CD14-positive monocyte (primary cell): ENCODE data around the gene KLHL20. TPM values are rescaled to one million over a fixed set of nuclear protein-coding genes. Genes with fewer than 3 reads are reported as not detected.

Experiments
- DNase-seq, 3 donors: peaks; one replicate each; pipeline ENCODE4 v3.0.0-alpha.2; 2011 to 2022
- H2AFZ ChIP-seq: 2 replicates; pipeline ENCODE4 v1.6.0; 2012; ENCODE audit warnings: mild to moderate bottlenecking, low read depth, low read length, inconsistent platforms; ENCODE audit not compliant: insufficient read depth, poor library complexity, severe bottlenecking
- H3K27ac ChIP-seq, 2 donors: 1 replicate in 1 of 2; 2 replicates in 1 of 2; pipeline ENCODE4 v1.5.1; 2012 to 2013; ENCODE audit warnings: low read length in 2 of 2, control low read depth in 1 of 2, inconsistent platforms in 1 of 2, low read depth in 1 of 2, mild to moderate bottlenecking in 1 of 2
- H3K27me3 ChIP-seq, 2 donors: one replicate each; pipeline versions ENCODE4 v1.6.0 to v1.6.1; 2011 to 2013; ENCODE audit warnings: low read length in 2 of 2; ENCODE audit not compliant: control insufficient read depth in 2 of 2, insufficient read depth in 2 of 2
- H3K36me3 ChIP-seq, 2 donors: replicated peaks in 1 of 2; 1 replicate in 1 of 2; 2 replicates in 1 of 2; pipeline versions ENCODE4 v1.5.1 to v1.6.1; 2012 to 2013; ENCODE audit warnings: low read length in 2 of 2, control low read depth in 1 of 2, inconsistent platforms in 1 of 2, mild to moderate bottlenecking in 1 of 2; ENCODE audit not compliant: insufficient read depth in 2 of 2, control insufficient read depth in 1 of 2
- H3K4me1 ChIP-seq, 2 donors: 1 replicate in 1 of 2; 2 replicates in 1 of 2; pipeline versions ENCODE4 v1.5.1 to v1.6.1; 2012 to 2013; ENCODE audit warnings: low read length in 2 of 2, control low read depth in 1 of 2, inconsistent platforms in 1 of 2, mild to moderate bottlenecking in 1 of 2, moderate library complexity in 1 of 2; ENCODE audit not compliant: insufficient read depth in 2 of 2, control insufficient read depth in 1 of 2
- H3K4me2 ChIP-seq: replicated peaks from 2 replicates; pipeline ENCODE3; 2012; ENCODE audit warnings: low read length, moderate library complexity, mild to moderate bottlenecking; ENCODE audit not compliant: poor library complexity, severe bottlenecking; ENCODE audit errors: extremely low read depth
- H3K4me3 ChIP-seq, 3 experiments: fragments of 200-600 bp in 1 of 3; sonication (generic) in 1 of 3; replicated peaks in 1 of 3; 1 replicate in 2 of 3; 2 replicates in 1 of 3; pipeline ENCODE4 v1.5.1; 2011 to 2013; ENCODE audit warnings: low read length in 3 of 3, mild to moderate bottlenecking in 3 of 3, control low read depth in 2 of 3, low read depth in 2 of 3, inconsistent platforms in 1 of 3, moderate library complexity in 1 of 3
- H3K79me2 ChIP-seq: 2 replicates; pipeline ENCODE4 v1.6.0; 2012; ENCODE audit warnings: mild to moderate bottlenecking, control low read depth, inconsistent platforms, low read length, moderate library complexity; ENCODE audit not compliant: insufficient read depth
- H3K9ac ChIP-seq: 2 replicates; pipeline ENCODE4 v1.6.0; 2017; ENCODE audit warnings: low read length, mild to moderate bottlenecking; ENCODE audit not compliant: insufficient read depth, poor library complexity, severe bottlenecking
- H3K9me3 ChIP-seq, 2 donors: replicated peaks in 1 of 2; 1 replicate in 1 of 2; 2 replicates in 1 of 2; pipeline versions ENCODE4 v1.5.1 to v1.6.1; 2012 to 2013; ENCODE audit warnings: low read length in 2 of 2, control low read depth in 1 of 2; ENCODE audit not compliant: control insufficient read depth in 1 of 2, insufficient read depth in 1 of 2
- H4K20me1 ChIP-seq: 2 replicates; pipeline ENCODE4 v1.6.0; 2012; ENCODE audit warnings: mild to moderate bottlenecking, low read length, control low read depth, moderate library complexity; ENCODE audit not compliant: insufficient read depth
- H3K27ac Mint-ChIP-seq, 7 donors: one replicate each; pipeline ENCODE4 v1.8.0; 2020; ENCODE audit warnings: mild to moderate bottlenecking in 7 of 7, mixed read lengths in 7 of 7, moderate library complexity in 6 of 7, inconsistent platforms in 2 of 7
- H3K27me3 Mint-ChIP-seq, 3 donors: one replicate each; pipeline ENCODE4 v1.8.0; 2021 to 2022; ENCODE audit warnings: low read depth in 3 of 3, mild to moderate bottlenecking in 3 of 3, mixed read lengths in 3 of 3, moderate library complexity in 3 of 3, inconsistent platforms in 1 of 3
- H3K36me3 Mint-ChIP-seq, 2 donors: one replicate each; pipeline ENCODE4 v1.8.0; 2020; ENCODE audit warnings: mixed read lengths in 2 of 2, inconsistent platforms in 1 of 2, mild to moderate bottlenecking in 1 of 2
- H3K4me1 Mint-ChIP-seq: one replicate; pipeline ENCODE4 v1.8.0; 2020; ENCODE audit warnings: mild to moderate bottlenecking, mixed read lengths
- H3K4me3 Mint-ChIP-seq, 2 donors: one replicate each; pipeline ENCODE4 v1.8.0; 2020; ENCODE audit warnings: mild to moderate bottlenecking in 2 of 2, mixed read lengths in 2 of 2, moderate library complexity in 1 of 2
- H3K9me3 Mint-ChIP-seq, 7 donors: one replicate each; pipeline ENCODE4 v1.8.0; 2020 to 2022; ENCODE audit warnings: mixed read lengths in 7 of 7, mild to moderate bottlenecking in 6 of 7, moderate library complexity in 6 of 7, inconsistent platforms in 2 of 7
- CTCF ChIP-seq: fragments of 200-600 bp; IDR thresholded peaks from one replicate; pipeline ENCODE4 v1.8.0; 2022; ENCODE audit warnings: antibody characterized with exemption, mild to moderate bottlenecking
- WGBS: methylation state at CpG from one replicate; pipeline ENCODE4 v1.1.5; 2013; ENCODE audit warnings: missing lambda C conversion rate; ENCODE audit not compliant: insufficient coverage; 5-methylcytosine and 5-hydroxymethylcytosine counted together
- intact Hi-C, 2 donors: fragments of 100-400 bp; cut with micrococcal nuclease; formaldehyde crosslinking; loops; one replicate each; pipeline versions ENCODE4 v1.15.0 to v1.15.1; 2023
- polyA plus RNA-seq, 3 donors: library from polyadenylated mRNA; depleted of rRNA in 1 of 3; unstranded in 2 of 3; stranded (reverse) in 1 of 3; fragments of 300-500 nt in 2 of 3; fragments of >200 nt in 1 of 3; fragmentation: Illumina TruSeq in 2 of 3; gene quantifications; 1 replicate in 2 of 3; 2 replicates in 1 of 3; pipeline ENCODE4 v1.2.3, GENCODE V29; 2012 to 2021

The KLHL20 gene
- polyA plus RNA-seq, 3 donors = 6.5 to 9.4 (median 8.2) TPM

- Histone ChIP-seq H3K9me3 (no peaks in the 10 kb centered on the region), H3K27me3 (no peaks in the 10 kb centered on the region), H3K4me1 (no peaks in the 10 kb centered on the region), H4K20me1 (no peaks in the 10 kb centered on the region), H2AFZ (no peak overlapping the region), H3K79me2 (no peaks in the 10 kb centered on the region), H3K4me2 (no peak overlapping the region), H3K9ac (no peak overlapping the region), H3K4me3 (no peak overlapping the region), H3K27ac (no peak overlapping the region), H3K36me3 (peaks cover 65 to 98% of the 10 kb centered on the region in 2 donors)
- no peak overlapping the region for H3K27ac Mint-ChIP-seq
- no peak overlapping the region for H3K4me3 Mint-ChIP-seq
- DNase-seq = no peak
- H3K9me3 Mint-ChIP-seq = no peaks in the 10 kb centered on the region
- H3K27me3 Mint-ChIP-seq = peaks cover 0 to 2% (median 1%) of the 10 kb centered on the region in 3 donors
- no peak for TF ChIP-seq CTCF
- intact Hi-C loops = no loop called here
- peaks cover 7% of the 10 kb centered on the region for H3K4me1 Mint-ChIP-seq
- H3K36me3 Mint-ChIP-seq = peaks cover 82 to 93% of the 10 kb centered on the region in 2 donors
- no CpG with 5 or more reads among the region's 4 CpGs for WGBS
These were observed 65.2 kb downstream of the KLHL20 start for GRCh38 chr1:173779936-173780335.

DNA sequence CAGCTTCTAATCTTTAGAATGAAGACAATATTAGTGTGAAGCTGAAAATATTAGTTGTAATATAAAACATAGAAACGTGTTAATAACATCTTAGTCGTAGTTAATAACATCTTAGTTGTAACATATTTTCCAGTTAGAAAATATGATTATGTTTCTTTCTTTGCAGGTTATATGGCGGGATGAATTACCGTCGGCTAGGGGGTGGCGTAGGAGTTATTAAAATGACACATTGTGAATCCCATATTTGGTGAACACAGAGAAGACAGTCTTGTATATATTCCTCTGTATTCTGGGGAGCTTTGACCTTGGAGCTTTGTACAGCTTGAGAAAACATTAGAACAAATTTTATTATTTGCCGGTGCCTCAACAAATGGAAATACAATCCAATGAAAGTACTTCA is 70.2 kb downstream of the KLHL20 start:
- Histone ChIP-seq H3K36me3 (peaks cover 67 to 92% of the 10 kb centered on the region in 2 donors), H3K4me3 (no peak overlapping the region), H3K79me2 (no peaks in the 10 kb centered on the region), H3K27me3 (no peaks in the 10 kb centered on the region), H4K20me1 (no peaks in the 10 kb centered on the region), H2AFZ (no peak overlapping the region), H3K4me2 (no peak overlapping the region), H3K9me3 (no peaks in the 10 kb centered on the region), H3K9ac (no peak overlapping the region), H3K4me1 (no peaks in the 10 kb centered on the region), H3K27ac (no peak overlapping the region)
- DNase-seq = no peak
- TF ChIP-seq CTCF = no peak
- WGBS = no CpG with 5 or more reads among the region's 7 CpGs
- intact Hi-C loops = no loop called here
- Mint-ChIP-seq H3K27ac (no peak overlapping the region), H3K9me3 (no peaks in the 10 kb centered on the region), H3K36me3 (peaks cover 61 to 80% of the 10 kb centered on the region in 2 donors), H3K27me3 (peaks cover 0 to 2% (median 1%) of the 10 kb centered on the region in 3 donors), H3K4me1 (no peaks in the 10 kb centered on the region), H3K4me3 (no peak overlapping the region)
